NCI-H748 (cell line): ENCODE results near the gene RRP1.

Source experiments
- DNase-seq: peaks from one replicate; lab custom pipeline; 2025; ENCODE audit not compliant: unreplicated experiment; lab: John Stamatoyannopoulos, UW

RRP1 gene

GRCh38 chr21:43775795-43776430 lies 13.5 kb upstream of the RRP1 start, which contains the start of gene CSTB:
TSS of gene CSTB (minus strand) at chr21:43776308. CDS start at chr21:43776269, 39 bp downstream.
- DNase-seq, result peak; percentile 77

- DNase-seq, result no peak
These were observed 11.4 kb upstream of the RRP1 start for GRCh38 chr21:43777953-43778352.

DNA sequence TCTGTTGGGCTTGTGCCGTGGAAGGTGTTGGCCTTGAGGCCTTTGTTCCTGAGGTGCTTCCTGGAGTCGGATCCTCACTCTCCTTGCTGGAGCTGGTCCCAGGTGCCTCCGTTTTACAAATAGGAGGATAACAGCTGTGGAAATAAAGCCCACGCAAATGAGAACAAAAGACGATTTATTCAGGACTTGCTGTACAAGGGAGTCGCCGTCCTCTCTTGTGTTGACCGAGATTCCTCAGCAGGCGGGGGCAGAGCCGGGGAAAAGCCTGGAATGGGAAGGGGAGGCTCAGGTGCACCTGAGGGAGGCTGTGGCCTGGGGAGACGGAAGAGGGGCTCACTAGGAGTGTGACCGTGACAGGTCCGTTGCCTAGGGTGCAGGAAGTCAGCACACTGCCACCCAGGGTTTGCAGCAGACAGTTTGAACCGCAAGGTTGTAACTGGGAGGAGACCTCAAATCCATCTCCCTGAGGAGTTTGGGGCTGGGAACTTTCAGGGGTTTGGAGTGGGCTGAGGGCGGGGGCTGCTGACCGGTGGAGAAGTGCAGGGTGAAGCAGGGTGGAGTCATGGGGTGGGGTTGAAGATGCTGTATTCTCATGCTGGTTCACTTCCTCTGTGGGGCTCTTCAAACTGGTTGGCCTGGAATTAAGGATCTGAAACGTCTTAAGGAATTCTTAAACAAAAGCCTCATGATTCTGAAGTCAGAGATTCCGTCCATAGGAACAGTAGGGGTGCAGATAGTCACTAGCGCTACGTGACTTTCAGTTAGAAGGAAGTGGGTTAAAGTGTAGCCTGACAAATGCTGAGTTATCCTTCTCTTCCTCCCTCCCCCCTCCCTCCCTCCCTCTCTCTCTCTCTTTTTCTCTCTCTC lies 10.7 kb upstream of the RRP1 start:
- DNase-seq, result peak; percentile 13

DNA sequence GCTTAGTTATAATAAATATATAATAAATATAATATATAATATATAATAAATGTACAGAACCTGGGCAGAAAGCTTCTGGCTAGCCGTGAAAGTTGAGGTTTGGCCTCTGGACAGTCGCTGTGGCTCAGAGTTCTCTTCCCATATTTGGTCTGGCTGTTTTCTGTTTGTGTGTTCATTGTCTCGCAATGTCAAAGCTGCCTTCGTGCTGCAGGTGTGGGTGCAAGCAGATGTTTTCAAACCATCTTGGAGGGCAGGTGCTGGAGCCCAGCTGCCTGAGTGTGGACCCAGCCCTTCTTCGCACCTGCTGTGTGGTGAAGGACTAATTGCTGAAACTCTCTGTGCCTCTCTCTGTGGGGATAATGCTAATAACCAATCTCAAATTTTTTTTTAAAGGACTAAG lies 9.7 kb upstream of the RRP1 start:
- peak; percentile 75 for DNase-seq

GRCh38 chr21:43781846-43782245 lies 7.5 kb upstream of the RRP1 start:
- DNase-seq, result no peak

DNA sequence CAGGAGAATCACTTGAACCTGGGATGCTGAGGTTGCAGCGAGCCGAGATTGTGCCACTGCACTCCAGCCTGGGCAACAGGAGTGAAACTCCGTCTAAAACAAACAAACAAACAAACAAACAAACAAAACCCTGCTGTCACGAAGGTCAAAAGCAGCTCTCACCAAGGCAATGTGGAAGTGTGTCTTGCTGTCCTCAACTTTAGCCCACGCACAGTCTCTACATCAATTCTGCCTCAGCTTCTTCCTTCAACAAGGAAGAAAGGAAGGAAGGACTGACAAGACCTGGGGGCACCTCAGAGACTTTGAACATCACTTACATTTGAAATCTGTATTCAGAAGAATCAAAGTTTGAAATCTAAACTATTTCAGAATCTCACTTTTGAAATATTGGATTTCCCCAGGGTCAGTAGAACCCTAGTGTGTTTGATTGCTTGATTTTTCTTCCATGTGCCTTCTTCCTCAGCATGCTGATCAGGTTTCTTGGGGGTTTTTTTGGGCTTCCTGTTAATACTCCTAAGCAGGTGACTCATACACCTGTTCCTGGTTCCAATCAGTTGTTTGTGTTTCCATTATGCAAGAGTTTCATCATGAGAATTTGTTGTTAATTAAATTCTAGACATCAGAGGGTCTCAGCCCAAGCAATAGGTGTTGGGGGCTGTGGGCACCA lies 6.8 kb upstream of the RRP1 start:
- DNase-seq, result no peak

DNA sequence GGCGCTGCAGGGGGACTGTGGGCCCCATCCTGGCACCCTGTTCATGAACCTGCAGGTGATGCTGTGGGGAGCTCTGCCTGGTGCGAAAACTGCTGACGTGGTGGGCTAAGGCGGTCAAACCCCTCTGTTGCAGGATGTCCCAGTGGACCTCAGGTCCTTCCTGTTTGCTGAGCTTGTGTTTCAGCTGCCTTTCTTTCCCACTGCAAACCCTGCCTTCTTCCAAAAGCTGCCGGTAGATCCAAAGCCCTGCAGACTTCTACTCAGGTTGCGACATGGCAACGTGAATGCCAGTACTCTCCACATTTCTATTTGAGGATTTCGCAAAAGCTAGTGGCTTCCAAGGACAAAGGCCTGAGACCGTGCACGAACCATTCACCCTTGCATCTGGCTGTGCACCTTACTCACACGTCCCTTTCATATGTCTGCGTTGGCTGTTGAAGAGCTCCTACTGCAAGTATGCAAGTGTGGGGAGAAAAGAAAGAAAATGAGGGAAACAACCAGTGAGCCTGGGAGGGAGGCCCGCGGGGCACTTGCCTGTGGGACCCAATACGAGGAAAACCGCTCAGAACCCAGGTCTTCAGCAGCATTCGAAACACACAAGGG lies 6.2 kb upstream of the RRP1 start:
- DNase-seq, result no peak

DNA sequence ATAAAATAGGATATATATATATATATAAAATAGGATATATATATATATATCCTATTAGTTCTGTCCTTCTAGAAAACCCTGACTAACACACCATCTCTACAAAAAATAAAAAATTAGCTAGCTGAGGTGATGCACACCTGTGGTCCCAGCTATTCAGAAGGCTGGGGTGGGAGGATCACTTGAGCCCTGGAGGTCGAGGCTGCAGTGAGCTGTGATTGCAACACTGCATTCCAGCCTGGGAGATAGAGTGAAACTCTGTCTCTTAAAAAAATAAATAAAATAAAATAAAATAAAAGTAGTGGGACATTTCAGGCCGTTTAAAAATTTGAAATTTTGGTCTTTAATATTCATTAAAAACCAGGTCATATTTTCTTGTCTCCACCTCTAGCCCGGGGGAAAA lies 4.2 kb upstream of the RRP1 start:
- no peak for DNase-seq

DNA sequence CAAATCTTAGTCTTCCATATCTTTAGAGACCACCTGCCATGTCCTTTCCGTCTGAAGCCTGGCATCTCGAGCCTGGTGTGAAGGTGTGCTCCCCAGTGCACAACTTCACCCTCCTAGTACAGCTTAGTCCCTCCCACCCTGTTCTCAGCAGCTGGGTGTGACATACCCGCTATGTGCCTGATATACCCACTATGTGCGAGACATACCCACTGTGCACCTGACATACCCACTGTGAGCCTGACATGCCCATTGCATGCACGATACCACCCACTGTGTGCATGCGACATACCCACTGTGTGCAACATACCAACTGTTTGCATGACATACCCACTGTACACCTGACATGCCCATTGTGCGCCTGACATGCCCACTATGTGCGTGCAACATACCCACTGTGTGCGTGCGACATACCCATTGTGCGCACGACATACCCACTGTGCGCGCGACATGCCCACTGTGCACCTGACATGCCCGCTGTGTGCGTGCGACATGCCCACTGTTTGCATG lies 3.0 kb upstream of the RRP1 start:
- DNase-seq, result no peak

DNA sequence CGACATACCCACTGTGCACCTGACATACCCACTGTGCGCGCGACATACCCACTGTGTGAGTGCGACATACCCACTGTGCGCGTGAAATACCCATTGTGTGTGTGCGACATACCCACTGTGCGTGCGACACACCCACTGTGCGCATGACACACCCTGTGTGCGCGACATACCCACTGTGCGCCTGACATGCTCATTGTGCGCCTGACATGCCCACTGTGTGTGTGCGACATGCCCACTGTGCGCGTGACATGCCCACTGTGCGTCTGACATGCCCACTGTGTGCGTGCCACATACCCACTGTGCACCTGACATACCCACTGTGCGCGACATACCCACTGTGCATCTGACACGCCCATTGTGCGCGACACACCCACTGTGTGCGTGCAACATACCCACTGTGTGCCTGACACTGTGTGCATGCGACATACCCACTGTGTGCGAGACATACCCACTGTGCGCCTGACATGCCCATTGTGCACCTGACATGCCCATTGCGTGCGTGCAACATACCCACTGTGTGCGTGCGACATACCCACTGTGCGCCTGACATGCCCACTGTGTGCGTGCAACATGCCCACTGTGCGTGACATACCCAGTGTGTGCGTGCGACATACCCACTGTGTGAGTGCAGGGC lies 2.5 kb upstream of the RRP1 start:
- no peak for DNase-seq

GRCh38 chr21:43790010-43790524 lies 690 bp downstream of the RRP1 start:
- DNase-seq, result no peak

- no peak for DNase-seq
These were observed 3.0 kb downstream of the RRP1 start for GRCh38 chr21:43792406-43792805.

DNA sequence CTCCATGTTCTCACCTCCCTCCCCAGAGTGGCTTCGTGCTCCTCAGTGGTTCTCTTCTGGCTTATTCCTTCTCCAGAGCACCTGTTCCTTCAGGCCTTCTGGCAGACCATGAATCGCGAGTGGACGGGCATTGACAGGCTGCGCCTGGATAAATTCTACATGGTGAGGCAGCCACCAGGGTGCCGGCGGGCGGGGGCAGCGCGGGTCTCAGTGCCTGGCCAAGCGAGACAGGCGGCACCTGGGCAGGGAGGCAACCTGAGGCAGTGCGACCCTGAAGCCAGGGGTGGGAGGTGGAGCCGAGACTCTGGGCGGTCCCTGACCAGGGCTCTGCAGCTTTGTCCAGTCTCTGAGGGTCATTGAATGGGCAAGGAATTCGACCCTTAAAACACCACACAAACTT lies 3.9 kb downstream of the RRP1 start:
- no peak for DNase-seq

DNA sequence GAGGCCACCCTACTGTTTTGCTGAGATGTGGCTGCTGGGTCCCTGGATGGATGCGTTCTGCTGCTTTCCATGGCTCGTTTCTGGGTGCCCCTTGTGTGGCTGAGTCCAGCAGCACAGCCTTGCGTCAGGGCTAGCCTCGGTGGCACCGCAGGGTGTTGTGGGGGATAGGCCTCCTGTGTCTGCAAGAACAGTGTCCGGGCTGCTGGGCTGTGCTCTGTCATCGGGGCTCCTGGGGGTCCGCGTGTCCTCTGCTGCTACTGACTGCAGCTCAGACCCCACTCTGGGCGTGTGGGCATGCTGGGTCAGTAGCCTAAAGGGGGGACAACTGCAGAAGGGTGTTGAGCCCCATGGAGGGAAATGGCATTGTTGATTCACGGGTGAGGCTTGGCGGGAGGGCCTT lies 4.9 kb downstream of the RRP1 start:
- no peak for DNase-seq

GRCh38 chr21:43794857-43795256 lies 5.5 kb downstream of the RRP1 start:
- DNase-seq, result no peak

- DNase-seq, result no peak
These were observed 8.0 kb downstream of the RRP1 start for GRCh38 chr21:43797415-43797814.

- DNase-seq, result no peak
These were observed 8.7 kb downstream of the RRP1 start for GRCh38 chr21:43797925-43798715.

- DNase-seq, result no peak
These were observed 10.0 kb downstream of the RRP1 start for GRCh38 chr21:43799301-43799840.

GRCh38 chr21:43800124-43800523 lies 10.7 kb downstream of the RRP1 start:
- DNase-seq, result no peak

- no peak for DNase-seq
These were observed 11.2 kb downstream of the RRP1 start for GRCh38 chr21:43800566-43800965.
